Spleen (tissue), 11 donors: ENCODE data around the gene AGER. TPM values are rescaled to one million over a fixed set of nuclear protein-coding genes. Genes with fewer than 3 reads are reported as not detected.

ENCODE experiments used
- DNase-seq: peaks from one replicate; pipeline ENCODE4 v3.0.0-alpha.2; 2020
- H3K27ac ChIP-seq, 8 donors: fragments of 200-600 bp; sonication (generic) in 7 of 8; 1 replicate in 4 of 8; 2 replicates in 4 of 8; pipeline versions ENCODE4 v1.5.0 to v1.8.0; 2016 to 2021; ENCODE audit warnings: inconsistent platforms in 4 of 8, mild to moderate bottlenecking in 4 of 8, moderate library complexity in 1 of 8
- H3K27me3 ChIP-seq, 7 donors: fragments of 200-600 bp; sonication (generic) in 6 of 7; replicated peaks in 1 of 7; 1 replicate in 4 of 7; 2 replicates in 3 of 7; pipeline versions ENCODE4 v1.5.0 to v1.8.0; 2016 to 2021; ENCODE audit warnings: inconsistent platforms in 3 of 7, mild to moderate bottlenecking in 1 of 7
- H3K36me3 ChIP-seq, 6 donors: fragments of 200-600 bp; sonication (generic) in 5 of 6; 1 replicate in 4 of 6; 2 replicates in 2 of 6; pipeline versions ENCODE4 v1.5.0 to v1.8.0; 2016 to 2021; ENCODE audit warnings: inconsistent platforms in 2 of 6
- H3K4me1 ChIP-seq, 6 donors: fragments of 200-600 bp; sonication (generic) in 5 of 6; 1 replicate in 3 of 6; 2 replicates in 3 of 6; pipeline versions ENCODE4 v1.5.0 to v1.8.0; 2016 to 2021; ENCODE audit warnings: inconsistent platforms in 3 of 6
- H3K4me3 ChIP-seq, 8 donors: fragments of 200-600 bp; sonication (generic) in 7 of 8; 1 replicate in 4 of 8; 2 replicates in 4 of 8; pipeline versions ENCODE4 v1.5.0 to v1.8.0; 2016 to 2021; ENCODE audit warnings: inconsistent platforms in 4 of 8, mild to moderate bottlenecking in 4 of 8, moderate library complexity in 2 of 8
- H3K9me3 ChIP-seq, 8 donors: fragments of 200-600 bp; sonication (generic) in 7 of 8; 1 replicate in 4 of 8; 2 replicates in 4 of 8; pipeline versions ENCODE4 v1.5.0 to v1.8.0; 2016 to 2021; ENCODE audit warnings: inconsistent platforms in 4 of 8
- CTCF ChIP-seq, 11 experiments: fragments of 200-600 bp in 7 of 11; fragments of 450-650 bp in 4 of 11; sonication (generic) in 4 of 11; IDR thresholded peaks in 8 of 11; conservative IDR thresholded peaks in 3 of 11; 1 replicate in 7 of 11; 2 replicates in 4 of 11; pipeline versions ENCODE4 v1.4.0 to v1.8.0; 2016 to 2021; ENCODE audit warnings: antibody characterized with exemption in 11 of 11, inconsistent platforms in 4 of 11, mild to moderate bottlenecking in 1 of 11
- POLR2A ChIP-seq, 3 donors: fragments of 450-650 bp; IDR thresholded peaks; one replicate each; pipeline ENCODE4 v1.5.1; 2017; ENCODE audit warnings: antibody characterized with exemption in 3 of 3, mild to moderate bottlenecking in 1 of 3
- POLR2AphosphoS5 ChIP-seq, 3 donors: sonication (generic); formaldehyde crosslinking; IDR thresholded peaks; one replicate each; pipeline ENCODE4 v1.5.1; 2017; ENCODE audit warnings: antibody characterized with exemption in 3 of 3
- WGBS, 5 donors: extraction: QIAGEN DNeasy Blood & Tissue Kit in 3 of 5; methylation state at CpG; one replicate each; pipeline versions ENCODE4 v1.1.5 to v1.1.7; 2013 to 2018; 5-methylcytosine and 5-hydroxymethylcytosine counted together
- intact Hi-C: fragments of 100-400 bp; cut with DNase I; formaldehyde crosslinking; loops from one replicate; pipeline ENCODE4 v1.15.0; 2023; ENCODE audit warnings: low total_unique reads
- polyA plus RNA-seq, 3 donors: library from polyadenylated mRNA; stranded (reverse); fragments of 200-250 nt; gene quantifications; one replicate each; pipeline ENCODE4 v1.2.1, GENCODE V29; 2013
- total RNA-seq, 7 donors: library from RNA; depleted of rRNA in 3 of 7; stranded (reverse); fragments of >200 nt in 3 of 7; fragmentation: NEBNext Ultra II Directional in 4 of 7; extraction: Animal tissue kit (Norgen Biotek cat#: 25700) in 4 of 7; gene quantifications; one replicate each; pipeline versions ENCODE4 v1.1.0 to v1.2.1, GENCODE V29; 2016 to 2021
- donor health status: healthy with polysubstance abuse.
- donor health status: DM: no; HTN: no; CAD: no; lungs with moderate emphysema.
- donor health status: DM: no; HTN: no; CAD: no.
- donor health status: Bipolar disorder and iron deficiency.
- donor health status: healthy.
- donor health status: DM: no; HTN: no; CAD: no.
- donor health status: DM: yes; HTN: yes; CAD: no.

AGER gene
- total and polyA plus RNA-seq, 10 donors = 7.4 to 50.9 (median 23.2) TPM

- Histone ChIP-seq H3K27me3 (no peaks in the 10 kb centered on the region), H3K36me3 (no peaks in the 10 kb centered on the region), H3K4me1 (peaks cover 0 to 4% (median 1%) of the 10 kb centered on the region in 6 donors), H3K9me3 (no peaks in the 10 kb centered on the region), H3K27ac (no peak overlapping the region), H3K4me3 (no peak overlapping the region)
- TF ChIP-seq CTCF (IDR thresholded peaks at IDR 0.05 in 8 of 11, conservative IDR thresholded peaks at IDR 0.05 in 3 of 11) = no peak
- no peak for TF ChIP-seq POLR2AphosphoS5 (IDR thresholded peaks at IDR 0.05)
- TF ChIP-seq POLR2A (IDR thresholded peaks at IDR 0.05) = no peak
- no peak for DNase-seq
- 78 to 89% (median 85%) methylated on average over 8 to 11 of the region's 11 CpGs for WGBS, 5 donors
- intact Hi-C loops = no loop called here
Observed at GRCh38 chr6:32216998-32217397, 32.9 kb upstream of the AGER start.

GRCh38 chr6:32216285-32216684, 32.2 kb upstream of the AGER start:
- intact Hi-C loops = no loop called here
- Histone ChIP-seq H3K27me3 (no peaks in the 10 kb centered on the region), H3K27ac (no peak overlapping the region), H3K36me3 (no peaks in the 10 kb centered on the region), H3K4me3 (no peak overlapping the region), H3K4me1 (no peaks in the 10 kb centered on the region), H3K9me3 (no peaks in the 10 kb centered on the region)
- TF ChIP-seq CTCF (IDR thresholded peaks at IDR 0.05 in 8 of 11, conservative IDR thresholded peaks at IDR 0.05 in 3 of 11) = no peak
- TF ChIP-seq POLR2A (IDR thresholded peaks at IDR 0.05) = no peak
- no peak for TF ChIP-seq POLR2AphosphoS5 (IDR thresholded peaks at IDR 0.05)
- no peak for DNase-seq
- 85 to 96% (median 90%) methylated on average over 10 of the region's 10 CpGs for WGBS, 5 donors

GRCh38 chr6:32215617-32216016, 31.6 kb upstream of the AGER start:
- H3K4me1 ChIP-seq = no peaks in the 10 kb centered on the region
- DNase-seq = no peak
- 96 to 98% (median 97%) methylated on average over 4 of the region's 4 CpGs for WGBS, 5 donors
- H3K27me3 ChIP-seq = no peaks in the 10 kb centered on the region
- H3K27ac ChIP-seq = no peak overlapping the region
- intact Hi-C loops = no loop called here
- H3K36me3 ChIP-seq = no peaks in the 10 kb centered on the region
- no peaks in the 10 kb centered on the region for H3K9me3 ChIP-seq
- no peak for TF ChIP-seq CTCF (IDR thresholded peaks at IDR 0.05 in 8 of 11, conservative IDR thresholded peaks at IDR 0.05 in 3 of 11)
- no peak for TF ChIP-seq POLR2AphosphoS5 (IDR thresholded peaks at IDR 0.05)
- no peak for TF ChIP-seq POLR2A (IDR thresholded peaks at IDR 0.05)
- H3K4me3 ChIP-seq = no peak overlapping the region

- intact Hi-C loops = no loop called here
- Histone ChIP-seq H3K27ac (no peak overlapping the region), H3K4me1 (no peaks in the 10 kb centered on the region), H3K27me3 (no peaks in the 10 kb centered on the region), H3K36me3 (no peaks in the 10 kb centered on the region), H3K4me3 (no peak overlapping the region), H3K9me3 (no peaks in the 10 kb centered on the region)
- no peak for DNase-seq
- WGBS, 5 donors = 47 to 67% (median 56%) methylated on average over 3 of the region's 3 CpGs
- no peak for TF ChIP-seq CTCF (IDR thresholded peaks at IDR 0.05 in 8 of 11, conservative IDR thresholded peaks at IDR 0.05 in 3 of 11)
Observed at GRCh38 chr6:32214126-32214525, 30.1 kb upstream of the AGER start.
